NT2/D1 (cell line): ENCODE data around the gene PLEKHA6.

ENCODE experiments used
- SUZ12 ChIP-seq: IDR thresholded peaks from 2 replicates; pipeline ENCODE4 v1.6.1; 2011; ENCODE audit not compliant: insufficient read length, insufficient read depth; ENCODE audit errors: extremely low read depth
- YY1 ChIP-seq: IDR thresholded peaks from 2 replicates; pipeline ENCODE4 v1.6.1; 2011; ENCODE audit not compliant: insufficient read length, insufficient read depth
- ZNF274 ChIP-seq: IDR thresholded peaks from 2 replicates; pipeline ENCODE4 v1.6.1; 2011; ENCODE audit warnings: mild to moderate bottlenecking, low read depth, low read length

GRCh38 chr1:204268101-204268500, 91.6 kb downstream of the PLEKHA6 start:
- TF ChIP-seq YY1: no peak
- no peak for TF ChIP-seq ZNF274
- no peak for TF ChIP-seq SUZ12
